ENCODE measurements around the gene P4HA1.
"Not testable (repeated sequence)": the region's sequence is repeated elsewhere in the genome, so short reads cannot be mapped to it uniquely, and the experiment has no call there.

Gene P4HA1

GRCh38 chr10:73096449-73097304 lies at the start of gene P4HA1:
P4HA1 (minus strand) TSS chr10:73096866; CDS start chr10:73074883, 21,983 bp downstream.
- DNase-seq = peak; percentile 99

- DNase-seq = no peak
Observed at GRCh38 chr10:73141603-73142002, 44.9 kb upstream of the P4HA1 start.

DNA sequence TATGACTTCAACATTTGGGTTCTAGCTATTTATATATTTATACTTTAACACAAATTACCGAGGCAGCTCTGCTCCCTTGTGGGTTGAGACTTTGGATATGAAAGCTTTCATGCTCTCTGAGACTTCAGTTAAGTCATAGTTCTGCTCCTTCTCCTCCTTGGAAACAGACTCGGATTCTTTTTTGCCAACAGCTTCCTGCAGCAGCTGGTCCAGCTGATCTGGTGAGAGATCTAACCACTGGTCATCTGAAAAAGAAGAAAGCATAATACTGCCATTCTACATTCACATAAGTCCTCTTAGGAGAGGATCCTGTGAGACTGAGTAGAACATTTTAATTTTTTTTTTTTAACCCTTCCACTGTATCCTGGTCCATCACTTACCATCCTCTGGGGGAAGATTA lies 42.6 kb upstream of the P4HA1 start:
- no peak for DNase-seq

DNA sequence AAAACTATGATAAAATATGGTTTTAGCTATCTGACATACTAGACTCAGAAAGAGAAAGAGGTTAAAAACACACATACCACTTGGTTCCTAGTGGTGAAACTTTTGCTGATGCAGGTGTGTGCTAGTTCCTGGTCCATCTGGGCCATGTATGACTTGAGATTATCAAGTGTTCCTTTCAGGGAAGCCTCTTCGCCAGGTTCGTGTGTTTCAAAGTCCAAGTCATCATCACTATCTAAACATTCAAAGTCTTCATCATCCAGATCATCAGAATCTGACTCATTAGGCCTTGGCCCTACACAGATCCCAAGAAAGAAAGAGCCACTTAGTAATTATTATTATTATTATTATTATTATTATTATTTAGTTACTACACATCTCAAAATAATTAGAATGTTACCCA lies 40.0 kb upstream of the P4HA1 start:
- DNase-seq = no peak

DNA sequence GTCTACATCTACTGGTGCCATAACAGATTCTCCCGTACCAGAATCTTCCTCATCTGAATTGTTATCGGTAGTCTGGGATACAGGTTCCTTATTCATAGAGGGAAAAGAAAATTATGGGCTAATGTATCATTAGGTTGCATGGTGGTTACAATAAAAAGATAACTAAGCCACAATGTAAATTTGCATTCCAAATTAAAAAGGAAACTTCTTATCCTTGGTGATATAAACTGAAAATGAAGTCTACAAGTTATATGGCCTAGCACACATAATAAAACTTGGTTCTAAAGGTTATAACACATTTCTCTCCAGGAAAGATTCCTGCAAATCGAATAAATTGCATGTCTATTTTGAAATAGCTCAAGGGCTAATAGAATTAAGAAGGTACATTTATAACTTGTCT lies 38.1 kb upstream of the P4HA1 start:
- no peak for DNase-seq

- no peak for DNase-seq
Observed at GRCh38 chr10:73131913-73132686, 35.4 kb upstream of the P4HA1 start.

- DNase-seq = no peak
Observed at GRCh38 chr10:73131301-73131700, 34.6 kb upstream of the P4HA1 start.

DNA sequence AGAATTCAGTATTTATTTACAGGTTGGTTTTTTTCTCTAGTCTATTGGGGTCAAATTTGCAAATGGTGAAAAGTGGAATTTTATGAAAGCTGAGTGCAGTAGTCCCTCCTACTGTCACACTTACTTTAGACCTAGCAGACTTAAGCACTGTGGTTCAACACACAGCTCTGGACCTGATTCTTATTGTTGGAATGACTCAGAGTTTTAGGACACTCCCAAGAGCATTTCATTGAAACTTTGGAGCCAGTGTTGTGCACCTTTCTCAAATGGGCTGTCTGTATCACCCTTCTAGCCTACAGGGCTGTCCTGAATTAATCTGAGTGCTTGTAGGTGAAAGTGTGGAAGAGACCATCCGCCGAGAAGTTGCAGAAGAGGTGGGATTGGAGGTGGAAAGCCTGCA lies 29.7 kb upstream of the P4HA1 start:
- no peak for DNase-seq

GRCh38 chr10:73119952-73120351 lies 23.3 kb upstream of the P4HA1 start:
- no peak for DNase-seq

- DNase-seq = no peak
Observed at GRCh38 chr10:73119457-73119856, 22.8 kb upstream of the P4HA1 start.

DNA sequence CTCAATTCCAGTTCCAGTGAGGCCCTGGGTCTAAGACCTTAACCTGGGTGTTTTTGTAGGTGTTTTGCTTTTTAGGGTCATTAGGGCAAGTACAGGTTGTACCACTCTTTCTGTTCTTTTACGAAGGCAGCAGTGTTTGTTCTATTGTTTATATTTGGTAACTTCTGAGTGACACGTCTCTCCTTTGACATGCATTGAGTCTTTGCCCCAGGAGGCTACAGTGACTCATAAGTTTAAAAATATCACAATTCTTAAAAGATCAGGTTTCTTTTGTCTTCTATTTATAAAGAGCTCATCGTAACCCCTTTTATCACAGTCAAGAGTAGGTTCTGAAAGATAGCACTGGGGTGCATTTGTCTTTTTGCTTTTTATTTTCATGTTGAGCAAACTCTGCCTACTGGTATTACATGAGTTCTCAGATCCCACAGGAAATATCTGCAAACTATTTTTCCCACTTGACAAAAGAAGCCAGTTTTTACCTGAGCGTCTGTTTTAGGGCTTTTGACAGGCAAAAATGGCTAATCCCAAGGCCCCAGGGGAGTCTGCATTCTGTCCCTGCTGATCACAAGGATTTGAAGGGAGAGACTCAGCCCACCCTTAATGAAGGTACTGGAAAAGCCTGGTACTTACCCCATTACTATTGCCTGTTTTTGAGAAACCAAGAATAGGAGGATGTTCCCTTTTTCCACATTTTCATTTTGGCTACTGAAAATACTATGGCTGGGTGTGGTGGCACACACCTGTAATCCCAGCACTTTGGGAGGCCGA lies 21.5 kb upstream of the P4HA1 start:
- no peak for DNase-seq

DNA sequence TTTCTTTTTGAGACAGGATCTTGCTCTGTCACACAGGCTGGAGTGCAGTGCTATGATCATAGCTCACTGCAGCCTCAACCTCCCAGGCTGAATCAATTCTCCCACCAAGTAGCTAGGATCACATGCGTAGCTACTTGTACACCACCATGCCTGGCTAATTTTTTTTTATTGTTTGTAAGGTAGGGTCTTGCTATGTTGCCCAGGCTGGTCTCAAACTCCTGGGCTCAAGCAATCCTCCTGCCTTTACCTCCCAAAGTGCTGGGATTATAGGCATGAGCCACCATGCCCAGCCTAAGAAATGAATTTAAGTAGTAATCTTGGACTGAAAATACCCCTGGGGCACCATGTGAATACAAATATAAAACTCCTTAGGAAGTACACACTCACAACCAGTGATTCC lies 19.4 kb upstream of the P4HA1 start:
- no peak for DNase-seq

- DNase-seq = no peak
Observed at GRCh38 chr10:73113551-73113950, 16.9 kb upstream of the P4HA1 start.

GRCh38 chr10:73112032-73112431 lies 15.4 kb upstream of the P4HA1 start:
- not testable (repeated sequence) for DNase-seq

GRCh38 chr10:73110345-73110849 lies 13.7 kb upstream of the P4HA1 start, which contains the start of gene NUDT13:
NUDT13 (plus strand) TSS chr10:73110455; CDS start chr10:73114366, 3,911 bp downstream.
- DNase-seq = peak; percentile 77

- DNase-seq = not testable (repeated sequence)
Observed at GRCh38 chr10:73109248-73109652, 12.6 kb upstream of the P4HA1 start.

DNA sequence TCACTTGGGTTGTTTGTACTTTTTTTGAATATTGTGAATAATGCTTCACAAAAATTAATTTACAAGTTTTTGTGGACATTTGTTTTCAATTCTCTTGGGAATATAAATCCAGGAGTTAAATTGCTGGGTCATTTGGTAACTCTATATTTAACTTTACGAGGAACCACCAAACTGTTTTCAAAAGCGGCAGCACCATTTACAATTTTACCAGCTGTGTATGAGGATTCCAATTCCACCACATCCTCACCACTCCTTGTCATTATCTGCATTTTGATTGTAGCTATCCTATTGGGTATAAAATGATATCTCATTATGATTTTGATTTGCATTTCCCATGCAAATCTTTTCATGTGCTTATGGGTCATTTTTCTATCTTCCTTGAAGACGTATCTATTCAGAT lies 9.6 kb upstream of the P4HA1 start:
- no peak for DNase-seq

DNA sequence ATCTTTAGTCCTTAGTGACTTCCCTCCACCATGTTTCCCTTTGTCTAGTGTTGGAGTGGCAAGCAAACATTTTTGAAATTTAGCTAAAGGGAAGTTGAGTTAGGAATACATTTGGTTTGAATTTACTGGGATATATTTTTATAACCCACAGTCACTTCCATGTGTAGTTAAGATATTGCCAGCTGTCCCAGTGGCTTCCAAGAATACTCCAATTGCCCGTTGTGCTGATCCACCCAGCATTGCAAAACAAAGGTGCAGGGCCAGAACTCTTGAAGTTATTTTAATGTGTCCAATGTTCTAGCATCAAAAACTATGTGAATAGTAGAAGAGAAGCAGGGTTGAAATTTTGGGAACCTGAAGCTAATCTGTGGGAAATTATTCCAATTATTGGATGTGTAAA lies 2.5 kb upstream of the P4HA1 start:
- no peak for DNase-seq

DNA sequence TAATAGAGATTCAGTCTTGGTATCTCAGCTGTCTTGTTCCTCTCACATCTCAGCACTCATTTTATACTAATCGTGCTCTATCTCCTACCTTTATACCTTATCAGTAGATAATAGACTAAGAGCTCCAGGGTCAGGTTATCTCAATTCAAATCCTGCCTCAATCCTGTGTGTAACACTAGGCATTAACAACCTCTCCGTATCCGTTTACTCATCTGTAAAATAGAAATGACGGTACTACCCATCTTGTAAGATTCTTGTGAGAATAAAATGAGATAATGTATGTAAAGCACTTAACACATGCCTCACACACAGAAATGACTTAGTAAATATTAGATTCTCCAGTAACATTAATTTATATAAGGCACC lies 622 bp upstream of the P4HA1 start:
- DNase-seq = no peak

DNA sequence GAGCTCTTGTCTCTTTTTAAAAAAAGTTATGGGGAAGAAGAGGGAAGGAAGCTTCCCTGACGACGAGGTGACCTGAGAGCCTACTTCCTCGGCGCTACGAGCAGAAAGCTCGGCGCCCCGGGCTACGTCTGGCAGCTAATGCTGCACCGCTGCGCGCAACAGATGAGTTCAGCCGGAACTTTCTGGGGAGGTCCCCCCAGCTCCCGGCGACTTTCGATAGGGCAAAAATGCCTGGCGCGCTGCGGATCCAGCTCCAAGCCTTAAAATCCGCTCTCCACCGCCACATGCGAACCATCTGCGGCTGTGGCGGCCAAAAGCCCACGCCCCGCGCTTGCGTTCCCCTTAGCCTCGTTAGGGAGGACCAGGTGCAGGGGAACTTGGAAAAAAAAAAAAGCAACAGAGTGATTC lies 621 bp downstream of the P4HA1 start:
- DNase-seq = peak; percentile 75

GRCh38 chr10:73095481-73096021 lies 1.1 kb downstream of the P4HA1 start:
- peak; percentile 61 for DNase-seq

DNA sequence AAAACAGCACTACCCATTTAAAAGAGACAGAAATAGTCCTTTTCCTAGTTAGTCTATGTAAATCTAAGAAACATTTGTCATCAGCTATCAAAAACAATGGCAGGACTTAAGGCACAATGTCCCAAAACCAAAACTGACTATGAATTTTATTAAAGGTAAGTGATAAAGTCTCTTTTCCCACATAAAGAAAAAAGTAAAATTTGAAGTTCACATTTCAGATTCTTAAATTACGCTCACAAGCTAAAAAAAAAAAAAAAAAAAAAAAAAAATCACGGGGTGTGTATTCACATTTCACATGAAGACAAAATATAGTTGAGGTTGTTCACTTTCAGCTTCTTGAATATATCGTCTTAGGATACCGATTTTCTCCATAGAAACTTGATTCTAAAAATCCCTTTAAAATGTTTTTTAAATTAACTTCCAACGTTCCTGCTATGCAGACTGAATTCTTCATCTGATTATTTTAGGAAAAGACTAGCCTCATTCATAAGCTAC lies 1.6 kb downstream of the P4HA1 start:
- no peak for DNase-seq
